WERI-Rb-1 (cell line): Measurements from ENCODE around the gene DISC1.

Source experiments
- DNase-seq: peaks from one replicate; pipeline ENCODE4 v3.0.0-alpha.2; 2020
- H3K27ac ChIP-seq: fragments of 250-450 bp; sonication (Bioruptor Pico); 2 replicates; pipeline ENCODE4 v1.5.1; 2020; ENCODE audit warnings: mild to moderate bottlenecking, moderate library complexity
- H3K27me3 ChIP-seq: fragments of 250-450 bp; sonication (Bioruptor Pico); 2 replicates; pipeline ENCODE4 v1.5.1; 2021; ENCODE audit warnings: mild to moderate bottlenecking, low read depth, moderate library complexity; ENCODE audit not compliant: insufficient read depth, severe bottlenecking
- H3K36me3 ChIP-seq: fragments of 250-450 bp; sonication (Bioruptor Pico); 2 replicates; pipeline ENCODE4 v1.5.1; 2020; ENCODE audit warnings: mild to moderate bottlenecking, moderate library complexity
- H3K4me3 ChIP-seq: 2 replicates; pipeline ENCODE4 v1.5.1; 2011; ENCODE audit warnings: low read depth, mild to moderate bottlenecking, control low read depth, low read length
- H3K9me3 ChIP-seq: fragments of 250-450 bp; sonication (Bioruptor Pico); 2 replicates; pipeline ENCODE4 v1.5.1; 2021; ENCODE audit warnings: mild to moderate bottlenecking, moderate library complexity; ENCODE audit not compliant: severe bottlenecking
- TF ChIP-seq, protein P1 (sequence below): IDR thresholded peaks from 2 replicates; pipeline ENCODE4 v1.5.1; 2011; ENCODE audit warnings: low read depth, mild to moderate bottlenecking, control low read depth, inconsistent platforms, low read length

Gene DISC1

GRCh38 chr1:231923491-231924041 is 297.0 kb downstream of the DISC1 start:
- TF ChIP-seq, protein P1, sequence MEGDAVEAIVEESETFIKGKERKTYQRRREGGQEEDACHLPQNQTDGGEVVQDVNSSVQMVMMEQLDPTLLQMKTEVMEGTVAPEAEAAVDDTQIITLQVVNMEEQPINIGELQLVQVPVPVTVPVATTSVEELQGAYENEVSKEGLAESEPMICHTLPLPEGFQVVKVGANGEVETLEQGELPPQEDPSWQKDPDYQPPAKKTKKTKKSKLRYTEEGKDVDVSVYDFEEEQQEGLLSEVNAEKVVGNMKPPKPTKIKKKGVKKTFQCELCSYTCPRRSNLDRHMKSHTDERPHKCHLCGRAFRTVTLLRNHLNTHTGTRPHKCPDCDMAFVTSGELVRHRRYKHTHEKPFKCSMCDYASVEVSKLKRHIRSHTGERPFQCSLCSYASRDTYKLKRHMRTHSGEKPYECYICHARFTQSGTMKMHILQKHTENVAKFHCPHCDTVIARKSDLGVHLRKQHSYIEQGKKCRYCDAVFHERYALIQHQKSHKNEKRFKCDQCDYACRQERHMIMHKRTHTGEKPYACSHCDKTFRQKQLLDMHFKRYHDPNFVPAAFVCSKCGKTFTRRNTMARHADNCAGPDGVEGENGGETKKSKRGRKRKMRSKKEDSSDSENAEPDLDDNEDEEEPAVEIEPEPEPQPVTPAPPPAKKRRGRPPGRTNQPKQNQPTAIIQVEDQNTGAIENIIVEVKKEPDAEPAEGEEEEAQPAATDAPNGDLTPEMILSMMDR = no peak
- H3K27ac ChIP-seq = no peak overlapping the region
- no peaks in the 10 kb centered on the region for H3K27me3 ChIP-seq
- H3K4me3 ChIP-seq = no peak overlapping the region
- H3K36me3 ChIP-seq = no peaks in the 10 kb centered on the region
- no peaks in the 10 kb centered on the region for H3K9me3 ChIP-seq
- no peak for DNase-seq

DNA sequence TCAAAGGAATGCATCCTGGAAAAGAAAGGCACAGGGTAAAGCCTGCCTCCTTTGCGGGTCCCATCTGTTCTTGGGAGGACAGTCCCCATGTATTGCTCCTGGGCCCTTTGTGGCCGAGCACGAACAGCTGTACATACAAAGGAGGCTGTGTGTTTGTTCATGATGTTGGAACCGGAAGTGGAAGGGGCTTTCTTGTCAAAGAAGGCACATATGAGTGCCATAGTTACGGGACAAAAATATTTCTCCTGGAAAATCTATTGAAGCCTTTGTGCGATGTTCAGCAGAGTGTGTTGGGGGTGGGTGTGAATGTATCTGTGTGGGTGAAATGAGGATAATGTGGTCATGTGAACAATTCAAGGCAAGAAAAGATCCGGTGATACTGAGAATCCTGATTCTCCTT is 297.6 kb downstream of the DISC1 start:
- Histone ChIP-seq H3K9me3 (no peaks in the 10 kb centered on the region), H3K4me3 (no peak overlapping the region), H3K27ac (no peak overlapping the region), H3K36me3 (no peaks in the 10 kb centered on the region), H3K27me3 (no peaks in the 10 kb centered on the region)
- TF ChIP-seq, protein P1 = no peak
- DNase-seq = no peak

DNA sequence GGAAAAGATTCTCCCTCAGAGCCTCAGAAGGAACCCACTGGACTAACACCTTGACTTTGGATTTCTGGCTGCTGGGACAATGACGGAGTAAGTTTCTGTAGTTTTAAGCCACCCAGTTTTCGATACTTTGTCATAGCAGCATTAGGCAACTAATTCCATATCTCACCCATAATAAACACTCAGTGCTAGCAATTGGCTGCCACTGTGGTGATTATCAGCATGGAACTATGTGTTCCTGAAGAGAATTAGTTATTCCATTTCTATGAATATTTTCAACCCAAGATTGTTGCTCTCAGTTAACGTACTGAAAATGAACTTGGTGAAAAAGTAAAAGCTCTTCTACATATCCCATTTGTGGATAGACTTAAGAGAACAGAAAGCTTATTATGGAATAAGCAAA is 299.3 kb downstream of the DISC1 start:
- Histone ChIP-seq H3K27ac (no peak overlapping the region), H3K27me3 (no peaks in the 10 kb centered on the region), H3K4me3 (no peak overlapping the region), H3K36me3 (no peaks in the 10 kb centered on the region), H3K9me3 (no peaks in the 10 kb centered on the region)
- DNase-seq = no peak
- TF ChIP-seq, protein P1 = no peak

DNA sequence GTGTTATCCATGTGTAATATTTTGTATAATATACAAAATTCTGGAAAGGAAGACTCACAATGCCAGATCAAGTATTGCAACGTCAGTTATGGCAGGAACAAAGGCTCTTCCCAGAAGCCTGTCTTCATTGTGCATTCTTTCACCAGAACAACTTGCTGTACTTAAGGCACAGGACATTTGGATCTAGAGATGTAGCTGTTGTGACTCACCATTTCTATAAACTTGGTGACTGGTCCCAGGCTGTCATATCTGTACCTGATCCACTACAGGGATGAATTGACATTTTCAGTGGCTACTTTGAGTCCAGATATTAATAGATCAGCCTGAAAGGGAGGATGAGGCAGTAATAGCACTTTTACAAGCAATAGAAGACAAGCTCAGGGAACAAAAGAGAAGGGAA is 299.8 kb downstream of the DISC1 start:
- Histone ChIP-seq H3K27me3 (no peaks in the 10 kb centered on the region), H3K4me3 (no peak overlapping the region), H3K36me3 (no peaks in the 10 kb centered on the region), H3K27ac (no peak overlapping the region), H3K9me3 (no peaks in the 10 kb centered on the region)
- no peak for DNase-seq
- TF ChIP-seq, protein P1 = no peak

- TF ChIP-seq, protein P1 = no peak
- no peak for DNase-seq
- Histone ChIP-seq H3K4me3 (no peak overlapping the region), H3K36me3 (no peaks in the 10 kb centered on the region), H3K27me3 (no peaks in the 10 kb centered on the region), H3K9me3 (peaks cover 3% of the 10 kb centered on the region), H3K27ac (no peak overlapping the region)
These were observed 300.3 kb downstream of the DISC1 start for GRCh38 chr1:231926933-231927332.

GRCh38 chr1:231927431-231927830 is 300.8 kb downstream of the DISC1 start:
- H3K27me3 ChIP-seq = no peaks in the 10 kb centered on the region
- peaks cover 8% of the 10 kb centered on the region for H3K9me3 ChIP-seq
- H3K36me3 ChIP-seq = no peaks in the 10 kb centered on the region
- TF ChIP-seq, protein P1 = no peak
- no peak for DNase-seq
- no peak overlapping the region for H3K27ac ChIP-seq
- H3K4me3 ChIP-seq = no peak overlapping the region
